ENCODE results near the gene KCNJ18. TPM values are rescaled to one million over a fixed set of nuclear protein-coding genes. Genes with fewer than 3 reads are reported as not detected.
"Not testable (repeated sequence)": the region's sequence is repeated elsewhere in the genome, so short reads cannot be mapped to it uniquely, and the experiment has no call there.

The KCNJ18 gene
- not detected in 2 replicates for total RNA-seq

DNA sequence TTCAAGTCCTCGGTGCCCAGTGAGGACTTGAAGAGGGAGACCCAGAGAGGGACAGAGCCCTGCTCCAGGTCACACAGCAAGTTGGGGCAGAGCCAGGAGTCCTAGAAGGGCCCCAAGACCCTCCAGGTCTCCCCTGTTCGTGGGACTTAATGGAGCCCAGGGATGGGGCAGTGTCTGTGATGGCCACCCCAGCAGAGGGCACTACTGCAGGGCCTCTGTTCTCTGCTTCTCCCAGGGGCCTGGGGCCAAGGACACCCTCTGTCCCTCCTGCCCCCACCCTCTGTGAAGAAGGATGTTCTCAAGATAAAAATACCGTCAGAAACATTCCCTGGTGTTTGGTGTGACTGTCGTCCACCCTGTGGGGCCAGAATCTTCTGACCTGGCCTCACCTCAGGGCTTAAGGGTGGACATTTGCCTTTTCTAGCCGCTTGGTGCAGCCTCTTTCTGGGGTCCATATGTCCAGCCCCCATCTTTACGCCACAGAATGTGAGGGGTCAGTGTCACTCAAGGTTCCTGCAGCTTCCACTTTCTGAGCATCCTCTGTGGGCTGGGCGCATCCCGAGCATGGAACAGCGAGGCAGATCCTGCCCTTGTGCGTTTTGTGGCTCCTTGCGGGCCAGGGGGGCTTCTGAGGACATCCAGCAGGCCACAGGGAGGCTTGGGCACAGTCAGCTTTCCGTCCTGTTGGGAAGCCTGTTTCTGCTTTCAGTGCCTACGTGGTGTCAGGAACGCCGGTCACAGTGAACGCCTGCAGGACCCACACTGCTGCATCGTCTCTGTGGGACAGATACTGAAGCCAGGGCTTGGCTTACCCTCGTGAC is at the start of gene KCNJ18:
Gene KCNJ18, plus strand, starts transcription at position 641 of the 821 bp plus-strand sequence. CDS start 10,264 bp downstream, outside the sequence.
- intact Hi-C loops (cut with micrococcal nuclease), result not testable (repeated sequence)

DNA sequence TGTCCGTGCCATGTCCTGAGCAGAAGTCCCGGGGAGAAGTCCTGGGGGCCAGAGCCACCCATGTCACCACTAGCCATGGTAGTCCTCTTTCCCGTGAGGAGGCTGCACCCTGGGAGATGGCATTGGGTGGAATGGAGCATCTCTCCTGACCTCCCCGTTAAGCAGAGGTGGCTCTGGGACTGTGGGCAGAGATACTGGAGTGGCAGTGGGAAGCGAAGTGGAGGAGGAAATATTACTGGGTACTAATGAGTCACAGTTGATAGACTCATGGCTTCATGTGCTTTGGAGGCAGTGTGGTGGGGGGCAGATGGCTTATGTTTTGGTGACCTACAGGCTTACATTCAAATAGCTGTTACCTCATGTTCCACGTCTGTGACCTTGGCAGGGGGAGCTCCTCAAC is 44.2 kb upstream of the KCNJ18 start:
- intact Hi-C loops (cut with micrococcal nuclease), result not testable (repeated sequence)

DNA sequence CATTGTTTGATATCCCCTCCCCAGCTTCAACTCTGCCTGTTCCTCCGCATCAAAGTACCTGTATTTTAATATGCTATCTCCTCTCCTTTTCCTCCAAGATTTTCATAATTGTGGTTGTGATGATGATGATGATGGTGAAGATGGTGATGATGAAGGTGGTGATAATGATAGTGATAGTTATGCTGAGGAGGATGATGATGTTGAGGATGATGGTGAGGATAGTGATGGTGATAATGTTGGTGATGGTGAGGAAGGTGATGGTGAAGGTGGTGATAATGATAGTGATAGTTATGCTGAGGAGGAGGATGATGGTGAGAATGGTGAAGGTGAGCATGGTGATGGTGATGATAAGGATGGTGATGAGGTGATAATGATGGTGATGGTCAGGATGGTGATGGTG is 42.3 kb upstream of the KCNJ18 start:
- intact Hi-C loops (cut with micrococcal nuclease), result not testable (repeated sequence)

DNA sequence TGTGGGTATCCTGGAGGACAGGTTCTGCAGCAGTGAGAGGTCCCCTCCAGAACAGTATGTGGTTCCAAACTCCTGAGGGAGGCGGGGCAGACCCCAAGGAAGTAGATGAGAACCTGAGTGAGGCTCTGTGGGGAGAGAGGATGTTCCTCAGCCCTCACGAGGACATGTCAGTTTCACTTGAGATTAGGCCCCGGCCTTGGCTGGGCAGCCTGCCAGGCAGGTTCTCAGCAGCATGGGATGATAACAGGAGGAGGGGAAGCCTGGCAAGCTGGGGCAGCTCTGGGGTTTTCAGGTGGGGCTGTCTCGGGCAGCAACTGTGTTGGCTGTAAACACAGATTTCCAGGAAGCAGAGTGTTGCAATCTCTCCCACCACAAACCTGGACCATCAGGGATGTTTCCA is 40.3 kb upstream of the KCNJ18 start:
- intact Hi-C loops (cut with micrococcal nuclease), result not testable (repeated sequence)

DNA sequence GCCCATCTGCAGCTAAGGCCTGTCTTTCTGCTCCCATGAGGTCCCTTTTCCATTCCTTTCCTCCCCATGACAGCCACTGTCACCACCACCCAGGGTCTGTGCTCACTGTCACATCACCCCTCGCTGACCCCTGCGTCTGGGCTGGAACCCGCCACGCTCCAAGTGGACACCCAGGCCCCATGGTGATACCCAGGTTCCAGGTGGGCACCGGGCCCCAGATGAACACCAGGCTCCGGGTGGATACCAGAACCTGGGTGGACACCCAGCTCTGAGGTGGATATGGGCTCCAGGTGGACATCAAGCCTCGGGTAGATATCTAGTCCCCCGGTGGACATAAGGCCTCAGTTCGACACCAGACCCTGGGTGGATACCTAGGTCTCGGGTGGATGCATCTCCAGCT is 39.1 kb upstream of the KCNJ18 start:
- intact Hi-C loops (cut with micrococcal nuclease), result not testable (repeated sequence)

DNA sequence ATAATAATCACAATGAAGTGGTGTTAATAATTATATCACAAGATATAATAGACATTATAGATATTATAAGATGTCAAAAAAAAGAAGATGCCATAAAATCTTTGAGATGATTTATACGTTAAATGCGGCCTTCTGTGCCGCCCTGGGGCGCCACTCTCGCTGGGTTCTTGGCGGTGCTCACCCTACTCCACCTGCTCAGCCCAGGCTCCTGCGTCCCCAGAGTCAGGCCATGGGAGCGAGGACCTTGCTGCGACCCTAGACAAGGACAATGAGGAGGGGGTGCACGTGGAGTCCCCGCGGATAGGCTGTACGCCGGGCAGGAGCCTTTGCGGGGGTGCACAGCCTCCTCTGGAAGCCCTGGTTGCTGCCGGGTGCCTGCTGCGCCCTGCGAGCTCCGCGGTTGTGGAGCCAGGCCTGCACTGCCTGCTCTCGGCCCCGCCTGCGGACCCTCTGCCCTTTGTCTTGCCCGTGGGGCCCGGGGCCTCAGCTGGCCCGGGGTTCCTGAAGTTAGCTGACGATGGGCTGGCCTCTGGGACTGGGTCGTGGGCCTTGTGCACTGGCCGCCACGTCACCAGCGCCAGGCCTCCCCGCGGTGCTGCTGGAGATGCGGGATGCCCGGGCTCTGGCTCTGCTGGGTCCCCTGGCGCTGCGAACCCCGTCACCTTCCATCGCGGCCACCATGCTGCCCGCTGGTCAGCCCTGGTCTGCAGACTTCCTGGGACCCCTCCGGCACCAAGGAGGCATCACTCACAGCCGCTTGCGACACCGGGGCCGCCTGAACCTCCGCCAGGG is 35.6 kb upstream of the KCNJ18 start:
- intact Hi-C loops (cut with micrococcal nuclease), result not testable (repeated sequence)

DNA sequence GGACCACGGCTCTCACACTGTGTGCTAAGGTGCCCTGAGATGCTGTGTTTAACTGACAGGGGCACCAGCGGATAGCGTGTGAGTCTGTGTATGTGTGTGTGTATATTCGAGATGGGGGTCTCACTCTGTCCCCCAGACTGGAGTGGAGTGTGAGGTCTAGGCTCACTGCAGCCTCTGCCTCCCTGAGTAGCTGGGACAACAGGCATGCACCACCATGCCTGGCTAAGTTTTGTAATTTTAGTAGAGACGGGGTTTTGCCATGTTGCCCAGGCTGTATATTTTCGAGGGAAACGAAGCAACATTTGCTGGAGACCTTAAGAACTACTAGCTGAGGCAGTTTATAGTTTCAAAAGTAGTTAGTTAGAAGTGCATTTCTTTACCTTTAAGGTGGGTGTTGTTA is 32.7 kb upstream of the KCNJ18 start:
- intact Hi-C loops (cut with micrococcal nuclease), result not testable (repeated sequence)

DNA sequence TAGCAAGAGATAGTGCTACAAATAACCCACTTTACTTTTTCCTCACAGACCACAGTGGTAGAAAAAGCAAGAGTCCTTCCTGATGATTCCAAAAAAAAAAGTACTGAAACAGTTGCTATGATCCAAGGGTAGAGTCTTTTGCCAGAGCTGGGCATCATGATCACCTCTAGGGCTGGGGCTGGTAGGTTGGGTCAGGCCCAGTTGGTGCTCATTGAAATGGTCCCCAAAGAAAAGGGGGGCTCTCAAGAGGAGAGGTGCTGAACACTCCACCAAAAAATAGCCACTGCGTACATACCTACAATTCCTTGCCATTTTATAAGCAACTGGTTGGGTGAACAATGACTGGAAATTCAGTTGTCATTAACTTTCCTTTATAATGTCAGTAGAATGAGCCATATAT is 30.9 kb upstream of the KCNJ18 start:
- intact Hi-C loops (cut with micrococcal nuclease), result not testable (repeated sequence)

DNA sequence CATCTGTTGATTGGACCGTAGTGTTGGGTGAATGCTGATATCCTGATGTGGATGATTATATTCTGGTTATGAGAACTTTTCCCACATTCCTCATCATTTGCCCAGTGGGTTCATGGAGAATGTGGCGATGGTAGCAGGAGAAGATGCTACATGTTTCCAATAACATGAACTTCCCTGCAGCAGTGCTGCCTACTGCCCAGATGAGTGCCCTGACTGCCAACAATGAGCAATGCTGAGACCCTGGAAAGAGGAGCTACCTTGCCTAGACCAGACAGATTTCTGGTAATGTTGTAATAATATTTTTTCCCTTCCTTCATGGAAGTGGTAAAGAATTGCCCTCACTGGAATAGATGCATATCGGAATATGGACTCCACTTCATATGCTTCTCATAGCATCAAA is 29.2 kb upstream of the KCNJ18 start:
- intact Hi-C loops (cut with micrococcal nuclease), result not testable (repeated sequence)

DNA sequence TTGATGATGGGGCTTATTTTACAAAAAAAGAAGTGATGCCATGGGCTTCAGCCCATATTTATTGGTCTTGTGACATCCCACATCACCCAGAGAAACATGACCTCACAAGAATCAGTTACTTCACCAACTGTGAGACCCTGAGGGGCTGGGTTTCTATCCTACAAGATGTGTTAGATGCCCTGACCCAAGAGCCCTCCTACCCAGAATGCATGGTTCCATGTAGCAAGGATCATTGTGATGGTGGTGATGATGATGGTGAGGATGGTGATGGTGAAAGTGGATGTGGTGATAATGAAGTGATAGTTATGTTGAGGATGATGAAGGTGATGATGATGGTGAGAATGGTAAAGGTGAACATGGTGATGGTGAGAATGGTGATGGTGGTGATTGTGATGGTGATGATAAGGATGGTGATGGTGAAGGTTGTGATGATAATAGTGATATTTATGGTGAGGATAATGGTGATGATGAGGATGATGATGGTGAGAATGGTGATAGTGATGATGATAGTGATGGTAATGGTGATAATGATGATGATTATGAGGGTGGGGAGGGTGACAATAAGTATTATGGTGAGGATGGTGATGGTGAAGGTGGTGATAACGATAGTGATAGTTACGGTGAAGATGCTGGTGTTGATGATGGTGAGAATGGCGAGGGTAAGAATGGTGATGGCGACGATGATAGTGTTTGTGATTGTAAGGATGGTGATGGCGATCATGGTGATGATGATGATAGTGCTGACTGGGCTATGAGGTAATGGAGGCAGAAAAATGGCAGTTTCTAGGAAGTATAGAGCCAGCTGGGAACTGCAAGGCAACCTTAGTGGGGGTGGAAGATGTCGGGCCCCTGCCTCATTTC is 28.5 kb upstream of the KCNJ18 start:
- intact Hi-C loops (cut with micrococcal nuclease), result not testable (repeated sequence)

DNA sequence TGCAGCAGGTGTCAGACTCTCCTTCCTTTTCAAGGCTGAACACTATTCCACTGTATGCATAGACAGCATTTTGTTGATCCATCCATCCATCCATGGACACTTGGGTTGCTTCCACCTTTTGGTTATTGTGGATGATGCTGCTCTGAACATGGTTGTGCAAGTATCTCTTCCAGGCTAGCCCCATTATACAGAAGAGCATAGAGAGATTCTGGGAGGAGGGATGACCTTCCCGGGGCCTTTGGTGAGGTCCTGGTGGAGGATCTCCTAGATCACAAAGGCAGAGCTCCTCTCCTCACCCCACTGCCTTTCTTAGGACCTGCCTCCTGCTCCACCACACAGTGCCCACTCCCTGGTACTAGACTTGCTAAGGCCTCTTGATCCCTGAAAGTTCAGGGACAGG is 27.2 kb upstream of the KCNJ18 start:
- intact Hi-C loops (cut with micrococcal nuclease), result not testable (repeated sequence)

DNA sequence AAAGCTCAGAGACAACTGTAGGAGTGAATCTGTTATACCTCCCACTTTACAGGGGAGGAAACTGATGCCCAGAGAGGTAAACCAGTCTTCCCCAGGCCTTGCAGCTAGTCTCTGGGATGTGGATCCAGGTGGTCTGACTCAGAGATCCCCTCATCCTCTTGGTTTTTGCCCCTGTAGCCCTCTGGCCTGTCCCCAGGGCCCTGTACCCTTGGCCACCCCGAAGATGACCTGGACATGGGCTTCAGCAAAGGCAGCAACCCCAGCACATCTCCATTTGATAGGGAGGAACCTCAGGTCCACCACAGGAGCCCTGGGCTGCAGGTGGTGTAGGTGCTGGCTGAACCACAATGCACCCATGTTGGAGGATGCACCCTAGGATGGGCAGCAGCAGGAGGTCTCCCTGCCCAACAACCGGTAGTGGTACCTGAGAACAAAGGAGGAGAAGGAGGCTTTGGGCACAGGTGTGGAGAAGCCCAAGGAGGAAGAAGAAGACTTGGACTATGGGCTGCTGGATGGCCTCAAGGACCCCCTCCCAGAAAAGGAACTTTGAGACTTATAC is 26.3 kb upstream of the KCNJ18 start:
- intact Hi-C loops (cut with micrococcal nuclease), result not testable (repeated sequence)

DNA sequence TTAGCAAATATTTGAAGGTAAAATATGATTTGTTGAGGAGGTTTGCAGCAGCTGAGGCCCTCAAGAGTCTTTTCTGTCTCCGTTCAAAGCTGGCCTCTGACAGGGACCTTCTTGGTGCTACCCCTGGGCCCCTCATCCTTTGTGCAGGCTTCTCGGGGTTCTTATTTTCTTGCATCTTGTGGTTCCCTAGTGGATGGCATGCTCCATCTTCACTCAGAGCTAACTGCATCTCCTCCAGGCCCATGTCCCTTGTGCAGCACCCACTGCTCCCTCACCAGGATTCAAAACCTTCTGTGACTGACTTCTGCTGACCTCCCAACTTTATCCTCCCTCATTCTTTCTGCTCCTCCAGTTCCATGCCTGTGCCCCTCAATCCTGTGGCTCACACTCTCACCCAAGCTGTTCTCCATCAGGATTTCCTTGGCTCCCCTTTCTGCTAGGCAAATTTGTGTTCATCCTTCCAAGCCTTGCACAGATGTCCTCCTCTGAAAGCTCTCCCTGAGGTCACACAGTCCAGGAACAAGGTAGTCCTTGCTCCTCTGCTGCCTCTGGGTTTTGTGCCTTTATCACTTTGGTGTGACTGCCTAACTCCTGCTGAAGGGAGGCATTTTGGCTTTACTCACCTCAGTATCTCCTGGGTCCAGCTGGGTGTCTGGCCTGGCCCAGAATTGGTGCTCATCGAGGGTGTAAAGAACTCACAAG is 25.5 kb upstream of the KCNJ18 start:
- intact Hi-C loops (cut with micrococcal nuclease), result not testable (repeated sequence)

DNA sequence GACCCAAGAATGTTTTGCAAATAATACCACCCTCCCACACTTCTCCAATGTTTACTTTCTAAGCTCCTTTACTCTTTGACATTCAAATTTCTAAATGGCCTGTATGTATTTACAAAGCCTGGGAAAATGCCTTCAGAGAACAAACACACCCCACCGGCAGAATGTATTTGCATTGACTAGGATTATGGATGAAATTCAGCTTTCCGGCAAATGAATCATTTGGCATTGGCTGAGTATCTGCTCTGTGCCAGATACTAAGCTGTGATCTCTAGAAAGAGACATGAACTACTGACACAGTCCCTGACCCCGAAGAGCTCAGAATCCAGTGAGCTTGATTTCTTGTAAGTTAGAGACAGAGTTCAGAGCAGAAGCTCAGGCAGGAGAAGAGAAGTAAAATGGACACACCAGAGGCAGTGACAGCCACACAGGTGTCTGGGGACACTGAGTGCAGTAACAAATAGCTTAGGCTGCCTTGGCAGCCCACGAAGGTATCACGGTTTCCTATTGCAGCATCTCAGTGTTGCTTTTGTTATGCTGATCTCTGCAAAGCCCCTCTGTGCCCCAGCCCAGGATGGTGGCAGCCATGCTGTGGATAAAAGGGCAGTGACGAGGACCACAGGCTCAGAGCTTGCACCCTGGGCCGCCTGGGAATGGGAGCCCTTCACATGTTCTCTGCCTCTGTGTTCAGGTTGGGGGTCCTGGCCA is 24.8 kb upstream of the KCNJ18 start:
- intact Hi-C loops (cut with micrococcal nuclease), result not testable (repeated sequence)

DNA sequence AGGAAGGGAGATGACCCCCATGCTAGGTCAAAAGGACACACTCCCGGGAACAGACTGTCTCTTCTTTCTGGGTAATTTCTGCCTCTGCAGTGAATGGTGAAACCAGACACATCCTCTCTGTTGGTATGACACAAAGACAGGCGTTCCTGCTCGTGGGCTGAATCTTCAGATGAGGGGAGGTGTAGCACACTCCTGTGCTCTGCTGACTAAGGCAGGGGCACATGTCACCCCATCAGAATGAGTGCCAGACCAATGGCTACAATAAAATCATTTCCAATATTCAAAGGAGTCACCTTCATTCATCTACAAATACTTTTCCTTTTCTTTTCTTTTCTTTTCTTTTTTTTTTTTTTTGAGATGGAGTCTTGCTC is 24.2 kb upstream of the KCNJ18 start:
- intact Hi-C loops (cut with micrococcal nuclease), result not testable (repeated sequence)

DNA sequence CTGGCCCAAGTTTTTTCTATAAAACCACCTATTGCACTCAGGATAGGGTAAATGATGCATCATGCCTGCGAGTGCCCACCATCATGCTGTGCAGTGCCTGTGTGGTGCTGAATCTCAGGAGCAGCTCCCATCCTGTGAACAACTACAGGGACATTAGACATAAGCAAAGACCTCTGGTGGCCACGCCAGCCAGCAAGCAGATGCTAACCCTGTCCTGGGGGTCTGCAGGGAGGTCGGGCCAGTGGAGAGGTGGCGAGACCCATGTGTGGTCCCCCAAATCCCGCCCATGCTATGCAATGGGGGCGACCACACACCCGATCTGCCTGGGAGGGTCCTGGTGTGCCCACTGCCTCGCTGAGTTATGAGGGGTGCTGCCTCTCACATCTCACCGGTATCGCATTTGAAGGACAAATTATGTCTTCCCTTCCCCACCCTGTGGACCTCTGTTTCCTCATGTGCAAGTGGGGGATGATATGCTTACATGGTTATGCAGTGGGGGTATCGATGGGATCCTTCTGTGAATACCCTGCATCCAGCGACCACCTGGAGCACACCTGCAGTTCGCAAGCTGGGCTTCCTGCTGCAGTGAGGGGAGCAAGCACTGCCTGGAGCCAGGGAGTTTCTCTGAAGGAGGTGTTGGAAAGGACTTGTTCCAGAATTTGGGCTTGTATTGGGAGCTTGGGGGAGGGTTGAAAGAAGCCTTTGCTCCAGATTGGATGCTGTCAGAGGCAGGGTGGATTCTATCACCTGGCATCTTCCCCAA is 23.4 kb upstream of the KCNJ18 start:
- intact Hi-C loops (cut with micrococcal nuclease), result not testable (repeated sequence)

DNA sequence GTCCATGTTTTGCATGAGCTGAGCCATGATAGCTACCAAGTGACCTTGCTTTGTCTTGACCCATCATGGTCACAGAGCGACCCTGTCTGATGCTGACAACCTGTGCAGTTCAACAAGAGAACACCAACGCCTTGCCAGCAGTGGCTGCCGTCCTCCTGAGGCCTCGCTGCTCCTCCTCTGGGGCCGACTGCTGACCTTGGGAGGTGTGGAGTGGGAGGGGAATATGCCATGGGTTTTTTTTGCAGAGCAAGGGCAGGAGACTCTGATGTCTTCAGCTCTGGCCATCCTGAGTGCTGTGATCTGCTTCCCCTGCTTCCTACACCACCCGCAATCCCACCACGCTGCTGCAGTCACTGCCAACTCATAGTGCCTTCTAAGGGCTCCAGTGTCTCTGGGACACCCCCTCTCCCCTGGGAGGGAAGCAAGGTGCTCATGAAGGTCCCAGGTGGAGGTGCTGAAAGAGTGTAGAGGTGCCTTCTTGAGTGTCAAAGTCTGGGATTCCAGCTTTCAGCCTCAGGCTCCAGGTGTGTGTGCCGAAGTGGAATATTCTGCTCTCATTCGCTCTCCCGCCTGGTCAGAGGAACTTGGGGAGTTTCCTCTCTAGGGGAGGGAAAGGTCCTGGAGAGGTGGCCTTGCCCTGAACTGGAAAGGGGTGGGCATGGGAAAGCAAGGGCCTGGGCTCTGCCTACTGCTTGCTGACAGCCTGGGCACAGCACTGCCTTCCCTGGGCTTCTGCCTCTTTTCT is 22.5 kb upstream of the KCNJ18 start:
- intact Hi-C loops (cut with micrococcal nuclease), result not testable (repeated sequence)

DNA sequence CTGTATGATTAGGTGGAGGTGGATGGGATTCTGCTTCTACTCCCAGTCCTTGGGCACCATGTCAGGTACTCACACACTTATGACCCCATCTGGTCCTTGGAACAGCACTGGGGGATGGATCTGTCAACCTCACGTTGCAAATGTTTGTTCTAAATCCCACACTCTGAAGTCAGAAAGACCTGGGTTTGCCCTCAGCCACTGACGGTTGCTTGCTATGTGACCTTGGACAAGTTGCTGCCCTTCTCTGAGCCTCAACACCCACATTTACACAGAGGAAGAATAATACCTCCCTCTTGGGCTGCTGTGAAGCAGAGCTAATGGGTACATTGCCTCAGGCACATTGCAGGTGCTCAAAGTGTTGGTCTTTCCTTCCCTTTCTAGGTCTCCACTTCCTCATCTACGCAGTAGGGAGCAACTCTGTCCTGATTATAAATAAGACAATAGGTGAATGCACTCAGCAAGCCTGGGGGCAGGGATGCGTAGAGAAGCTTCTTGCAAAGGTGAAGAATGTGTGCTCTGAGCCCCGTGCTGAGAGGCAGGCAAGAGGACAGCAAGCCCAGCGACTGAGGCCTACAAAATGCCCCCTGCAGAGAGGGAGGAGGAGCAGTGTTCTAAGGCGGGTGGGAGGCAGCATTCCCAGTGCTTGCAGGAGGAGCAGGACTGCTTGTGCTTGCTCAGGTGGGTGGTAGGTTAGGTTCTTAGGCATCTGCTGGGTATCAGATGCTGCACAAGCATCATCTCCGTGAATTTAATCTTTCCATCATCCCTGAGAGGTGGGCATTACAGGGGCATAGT is 21.8 kb upstream of the KCNJ18 start:
- intact Hi-C loops (cut with micrococcal nuclease), result not testable (repeated sequence)

Data from T-helper 2 cell treated with Interferon-gamma antibody and Interleukin-4, amounts not matched to agents 100 ng/mL and 5 ng/mL, for 36 hours (primary cell).